Measurements from ENCODE around the gene CAMK2G.

CAMK2G gene

GRCh38 chr10:73857446-73857845 lies 16.9 kb downstream of the CAMK2G start:
- Histone ChIP-seq H3K4me3 (ENCODE audit: insufficient read depth, low read length, poor library complexity, severe bottlenecking) (no peak overlapping the region), H2AFZ (ENCODE audit: low read depth, low read length, severe bottlenecking) (no peak overlapping the region), H3K27me3 (ENCODE audit: low read length) (no peaks in the 10 kb centered on the region), H3K36me3 (ENCODE audit: low read length) (no peaks in the 10 kb centered on the region), H3K9ac (ENCODE audit: low read length) (no peak overlapping the region), H3F3A (ENCODE audit: insufficient read depth) (no peaks in the 10 kb centered on the region), H3K27ac (ENCODE audit: low read depth, low read length) (no peak overlapping the region), H3K79me2 (ENCODE audit: insufficient read depth, low read length) (no peaks in the 10 kb centered on the region), H3K4me2 (ENCODE audit: low read depth, low read length, poor library complexity, severe bottlenecking) (no peak overlapping the region), H3K9me2 (replicated peaks; ENCODE audit: insufficient read depth, low read length) (no peaks in the 10 kb centered on the region), H3K9me3 (ENCODE audit: insufficient read depth, low read length) (no peaks in the 10 kb centered on the region), H4K20me1 (ENCODE audit: low read depth, low read length) (no peaks in the 10 kb centered on the region)
- TF ChIP-seq EZH2phosphoT487 (conservative IDR thresholded peaks at IDR 0.05; ENCODE audit: low read length), result no peak
- no peak for TF ChIP-seq CTCF (IDR thresholded peaks at IDR 0.05; ENCODE audit: insufficient read depth, low read length, poor library complexity, severe bottlenecking)

- no peaks in the 10 kb centered on the region for H3K9me3 ChIP-seq (ENCODE audit: insufficient read depth, low read length)
- no peaks in the 10 kb centered on the region for H3K27me3 ChIP-seq (ENCODE audit: low read length)
- no peaks in the 10 kb centered on the region for H3K79me2 ChIP-seq (ENCODE audit: insufficient read depth, low read length)
- H3K4me2 ChIP-seq (ENCODE audit: low read depth, low read length, poor library complexity, severe bottlenecking), result no peak overlapping the region
- no peaks in the 10 kb centered on the region for H3K9me2 ChIP-seq (replicated peaks; ENCODE audit: insufficient read depth, low read length)
- no peaks in the 10 kb centered on the region for H3F3A ChIP-seq (ENCODE audit: insufficient read depth)
- no peak overlapping the region for H3K9ac ChIP-seq (ENCODE audit: low read length)
- no peak overlapping the region for H3K27ac ChIP-seq (ENCODE audit: low read depth, low read length)
- H3K4me3 ChIP-seq (ENCODE audit: insufficient read depth, low read length, poor library complexity, severe bottlenecking), result no peak overlapping the region
- no peak overlapping the region for H2AFZ ChIP-seq (ENCODE audit: low read depth, low read length, severe bottlenecking)
- TF ChIP-seq EZH2phosphoT487 (conservative IDR thresholded peaks at IDR 0.05; ENCODE audit: low read length) (no peak), CTCF (IDR thresholded peaks at IDR 0.05; ENCODE audit: insufficient read depth, low read length, poor library complexity, severe bottlenecking) (no peak)
- no peaks in the 10 kb centered on the region for H4K20me1 ChIP-seq (ENCODE audit: low read depth, low read length)
- no peaks in the 10 kb centered on the region for H3K36me3 ChIP-seq (ENCODE audit: low read length)
Observed at GRCh38 chr10:73856261-73856660, 18.1 kb downstream of the CAMK2G start.

GRCh38 chr10:73855413-73855812 lies 18.9 kb downstream of the CAMK2G start:
- H3K9me2 ChIP-seq (replicated peaks; ENCODE audit: insufficient read depth, low read length), result no peaks in the 10 kb centered on the region
- no peak overlapping the region for H3K27ac ChIP-seq (ENCODE audit: low read depth, low read length)
- H3K36me3 ChIP-seq (ENCODE audit: low read length), result no peaks in the 10 kb centered on the region
- no peak overlapping the region for H3K4me2 ChIP-seq (ENCODE audit: low read depth, low read length, poor library complexity, severe bottlenecking)
- H3K27me3 ChIP-seq (ENCODE audit: low read length), result no peaks in the 10 kb centered on the region
- H3K9ac ChIP-seq (ENCODE audit: low read length), result no peak overlapping the region
- no peak for TF ChIP-seq CTCF (IDR thresholded peaks at IDR 0.05; ENCODE audit: insufficient read depth, low read length, poor library complexity, severe bottlenecking)
- no peak for TF ChIP-seq EZH2phosphoT487 (conservative IDR thresholded peaks at IDR 0.05; ENCODE audit: low read length)
- H3F3A ChIP-seq (ENCODE audit: insufficient read depth), result no peaks in the 10 kb centered on the region
- no peak overlapping the region for H3K4me3 ChIP-seq (ENCODE audit: insufficient read depth, low read length, poor library complexity, severe bottlenecking)
- no peaks in the 10 kb centered on the region for H3K79me2 ChIP-seq (ENCODE audit: insufficient read depth, low read length)
- H3K9me3 ChIP-seq (ENCODE audit: insufficient read depth, low read length), result no peaks in the 10 kb centered on the region
- no peaks in the 10 kb centered on the region for H4K20me1 ChIP-seq (ENCODE audit: low read depth, low read length)
- H2AFZ ChIP-seq (ENCODE audit: low read depth, low read length, severe bottlenecking), result no peak overlapping the region

All from SU-DHL-6 (cell line).